Mucosa of descending colon (tissue), 3 donors: ENCODE data around the gene TLE3. TPM values are rescaled to one million over a fixed set of nuclear protein-coding genes. Genes with fewer than 3 reads are reported as not detected.

Source experiments
- ATAC-seq: fragments of 200-7000 bp; cut with Tn5 transposase; one replicate; pipeline ENCODE4 v1.9.1; 2020; ENCODE audit warnings: mild to moderate bottlenecking, moderate library complexity
- DNase-seq, 3 donors: peaks; one replicate each; pipeline ENCODE4 v3.0.0-alpha.2; 2020
- H3K36me3 ChIP-seq: fragments of 200-600 bp; one replicate; pipeline ENCODE4 v1.8.0; 2021; ENCODE audit warnings: low read depth, mild to moderate bottlenecking
- H3K4me1 ChIP-seq: fragments of 200-600 bp; one replicate; pipeline ENCODE4 v1.8.0; 2021; ENCODE audit warnings: low read depth, mild to moderate bottlenecking
- H3K4me3 ChIP-seq: fragments of 200-600 bp; one replicate; pipeline ENCODE4 v1.8.0; 2021; ENCODE audit warnings: mild to moderate bottlenecking
- H3K9me3 ChIP-seq: fragments of 200-600 bp; one replicate; pipeline ENCODE4 v1.8.0; 2021; ENCODE audit warnings: mild to moderate bottlenecking
- intact Hi-C, 2 donors: fragments of 100-400 bp; cut with DNase I in 1 of 2; cut with micrococcal nuclease in 1 of 2; formaldehyde crosslinking; loops; one replicate each; pipeline versions ENCODE4 v1.11.0 to v1.11.1; 2022; cut with DNase I, micrococcal nuclease
- total RNA-seq, 3 donors: library from RNA; stranded (reverse); fragmentation: NEBNext Ultra II Directional in 2 of 3; extraction: Animal tissue kit (Norgen Biotek cat#: 25700) in 2 of 3; gene quantifications; one replicate each; pipeline versions ENCODE4 v1.2.1 to v1.2.4, GENCODE V29; 2021 to 2023
- TF ChIP-seq, protein P1 (sequence below): fragments of 200-600 bp; IDR thresholded peaks from one replicate; pipeline ENCODE4 v1.8.0; 2022; ENCODE audit warnings: antibody characterized with exemption, mild to moderate bottlenecking
- donor health status: DM: no; HTN: no; CAD: no; lungs with moderate emphysema.
- donor health status: DM: no; HTN: no; CAD: no.
- donor health status: DM: no; HTN: yes; CAD: no.

Gene TLE3
- total RNA-seq, 3 donors from 2014 or later: 77.6 to 123 (median 103) TPM

- intact Hi-C loops: no loop called here
- H3K36me3 ChIP-seq: no peaks in the 10 kb centered on the region
- H3K4me3 ChIP-seq: no peak overlapping the region
- DNase-seq (peak in 1 of 3 donors; percentile 3), ATAC-seq (no peak)
- peaks cover 24% of the 10 kb centered on the region for H3K4me1 ChIP-seq
- TF ChIP-seq, protein P1, sequence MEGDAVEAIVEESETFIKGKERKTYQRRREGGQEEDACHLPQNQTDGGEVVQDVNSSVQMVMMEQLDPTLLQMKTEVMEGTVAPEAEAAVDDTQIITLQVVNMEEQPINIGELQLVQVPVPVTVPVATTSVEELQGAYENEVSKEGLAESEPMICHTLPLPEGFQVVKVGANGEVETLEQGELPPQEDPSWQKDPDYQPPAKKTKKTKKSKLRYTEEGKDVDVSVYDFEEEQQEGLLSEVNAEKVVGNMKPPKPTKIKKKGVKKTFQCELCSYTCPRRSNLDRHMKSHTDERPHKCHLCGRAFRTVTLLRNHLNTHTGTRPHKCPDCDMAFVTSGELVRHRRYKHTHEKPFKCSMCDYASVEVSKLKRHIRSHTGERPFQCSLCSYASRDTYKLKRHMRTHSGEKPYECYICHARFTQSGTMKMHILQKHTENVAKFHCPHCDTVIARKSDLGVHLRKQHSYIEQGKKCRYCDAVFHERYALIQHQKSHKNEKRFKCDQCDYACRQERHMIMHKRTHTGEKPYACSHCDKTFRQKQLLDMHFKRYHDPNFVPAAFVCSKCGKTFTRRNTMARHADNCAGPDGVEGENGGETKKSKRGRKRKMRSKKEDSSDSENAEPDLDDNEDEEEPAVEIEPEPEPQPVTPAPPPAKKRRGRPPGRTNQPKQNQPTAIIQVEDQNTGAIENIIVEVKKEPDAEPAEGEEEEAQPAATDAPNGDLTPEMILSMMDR: no peak
- H3K9me3 ChIP-seq: no peaks in the 10 kb centered on the region
Observed at GRCh38 chr15:70063261-70063925, 34.3 kb downstream of the TLE3 start.

- H3K36me3 ChIP-seq: no peaks in the 10 kb centered on the region
- H3K4me3 ChIP-seq: no peak overlapping the region
- TF ChIP-seq, protein P1: no peak
- intact Hi-C loops: no loop called here
- H3K4me1 ChIP-seq: peaks cover 24% of the 10 kb centered on the region
- peak; percentile 84 for ATAC-seq
- DNase-seq: peak; percentile 71 to 78 (median 76)
- H3K9me3 ChIP-seq: no peaks in the 10 kb centered on the region
Observed at GRCh38 chr15:70062321-70062956, 35.3 kb downstream of the TLE3 start.

- no peak for ATAC-seq
- no peak for DNase-seq
- Histone ChIP-seq H3K9me3 (no peaks in the 10 kb centered on the region), H3K36me3 (no peaks in the 10 kb centered on the region), H3K4me1 (peaks cover 24% of the 10 kb centered on the region), H3K4me3 (no peak overlapping the region)
- TF ChIP-seq, protein P1: no peak
- intact Hi-C loops: no loop called here
Observed at GRCh38 chr15:70061696-70062270, 35.9 kb downstream of the TLE3 start.

GRCh38 chr15:70060993-70061305 lies 36.8 kb downstream of the TLE3 start:
- TF ChIP-seq, protein P1: no peak
- Histone ChIP-seq H3K36me3 (no peaks in the 10 kb centered on the region), H3K9me3 (no peaks in the 10 kb centered on the region), H3K4me3 (no peak overlapping the region), H3K4me1 (peaks cover 21% of the 10 kb centered on the region)
- intact Hi-C loops: no loop called here
- ATAC-seq (no peak), DNase-seq (peak in 1 of 3 donors; percentile 1)

- intact Hi-C loops: no loop called here
- TF ChIP-seq, protein P1: no peak
- DNase-seq (peak in 1 of 3 donors; percentile 20), ATAC-seq (no peak)
- Histone ChIP-seq H3K36me3 (no peaks in the 10 kb centered on the region), H3K9me3 (no peaks in the 10 kb centered on the region), H3K4me3 (no peak overlapping the region), H3K4me1 (peaks cover 17% of the 10 kb centered on the region)
Observed at GRCh38 chr15:70060214-70060992, 37.3 kb downstream of the TLE3 start.
